Stimulated activated CD4-positive, alpha-beta T cell treated with anti-CD3 and anti-CD28 coated beads, Interleukin-4, amount 100 ng/mL, for 48 hours (primary cell): ENCODE results near the gene RHEBL1.

Experiments
- DNase-seq, 2 donors: peaks; one replicate each; pipeline ENCODE4 v3.0.0-alpha.2; 2020; ENCODE audit warnings: low read depth in 2 of 2

The RHEBL1 gene

DNA sequence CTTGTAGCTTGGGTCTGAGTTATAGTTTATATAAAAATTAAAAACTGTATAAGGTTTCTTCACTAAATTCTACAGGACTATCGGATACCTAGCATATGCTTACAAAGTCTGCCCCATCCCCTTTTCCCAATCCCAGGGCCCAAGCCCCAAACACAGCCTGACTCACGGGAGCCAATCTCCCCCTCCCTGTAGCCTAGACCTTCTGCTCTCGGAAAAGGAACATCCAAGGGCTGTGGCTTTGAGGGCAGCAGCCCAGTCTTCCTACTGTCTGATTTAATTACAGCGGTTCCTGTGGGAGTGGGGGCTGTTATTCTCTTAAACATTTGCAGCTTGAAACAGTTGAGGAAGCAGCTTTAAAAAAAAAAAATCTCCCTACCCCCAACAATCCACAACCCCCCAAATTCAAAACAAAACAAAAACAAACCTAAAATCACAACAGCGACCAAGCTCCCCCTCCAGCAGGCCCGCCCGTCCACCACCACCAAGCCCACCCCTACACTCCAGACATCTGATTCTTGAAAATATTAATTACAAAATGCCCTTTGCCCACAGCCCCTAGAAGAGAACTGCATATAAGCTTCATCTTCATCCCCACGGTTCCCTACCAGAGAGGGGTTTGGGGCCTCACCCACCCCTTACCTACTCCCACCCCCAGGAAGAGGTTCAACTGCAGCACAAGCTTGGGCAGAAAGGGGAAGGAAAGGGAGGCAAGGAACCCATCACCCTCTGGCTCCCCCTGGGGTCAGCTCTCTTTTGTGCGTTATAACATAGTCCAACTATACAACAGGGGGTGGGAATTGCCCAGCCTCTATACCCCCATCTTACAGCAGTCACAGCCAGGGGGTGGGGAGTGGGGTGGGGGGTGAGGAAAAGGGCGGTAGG lies 50.1 kb downstream of the RHEBL1 start:
- no peak for DNase-seq

DNA sequence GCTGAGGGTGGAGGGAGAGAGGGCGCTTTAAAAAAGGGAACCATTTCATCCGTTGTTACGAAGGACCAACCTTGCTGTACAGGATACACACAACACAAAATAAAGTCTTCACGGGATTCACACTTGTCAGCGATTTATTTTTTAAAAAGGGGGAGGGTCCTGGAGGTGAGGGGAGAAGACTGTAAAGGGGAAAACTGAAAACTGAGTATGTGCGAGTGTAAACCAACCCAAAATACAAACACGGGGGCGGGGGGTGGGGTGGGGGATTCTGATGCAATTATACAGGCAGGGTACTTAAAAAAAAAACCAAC lies 50.7 kb downstream of the RHEBL1 start:
- no peak for DNase-seq

GRCh38 chr12:49018261-49019119 lies 51.3 kb downstream of the RHEBL1 start, which contains the start of gene PRKAG1:
PRKAG1 (minus strand) TSS chr12:49018776; CDS start chr12:49018740, 36 bp downstream.
- DNase-seq: peak; percentile 90 to 93

DNA sequence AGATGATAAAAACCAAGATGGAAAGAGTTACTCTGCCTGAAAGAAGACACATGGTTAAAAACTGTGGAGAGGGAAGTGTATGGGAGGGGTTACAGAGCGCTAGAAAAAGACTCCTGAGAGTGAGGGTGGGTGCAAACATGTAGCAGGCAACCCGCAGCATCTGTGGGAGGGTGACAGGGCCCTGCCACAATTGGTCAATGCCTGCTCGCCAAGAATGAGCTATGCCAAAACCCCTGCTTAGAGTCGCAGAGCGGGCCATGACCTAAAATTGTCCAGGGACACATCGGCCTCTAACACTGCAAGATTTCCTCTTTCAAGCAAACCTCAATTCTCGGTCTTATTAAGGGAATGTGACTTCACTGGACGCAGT lies 51.9 kb downstream of the RHEBL1 start:
- DNase-seq: peak in 1 of 2 donors; percentile 54

DNA sequence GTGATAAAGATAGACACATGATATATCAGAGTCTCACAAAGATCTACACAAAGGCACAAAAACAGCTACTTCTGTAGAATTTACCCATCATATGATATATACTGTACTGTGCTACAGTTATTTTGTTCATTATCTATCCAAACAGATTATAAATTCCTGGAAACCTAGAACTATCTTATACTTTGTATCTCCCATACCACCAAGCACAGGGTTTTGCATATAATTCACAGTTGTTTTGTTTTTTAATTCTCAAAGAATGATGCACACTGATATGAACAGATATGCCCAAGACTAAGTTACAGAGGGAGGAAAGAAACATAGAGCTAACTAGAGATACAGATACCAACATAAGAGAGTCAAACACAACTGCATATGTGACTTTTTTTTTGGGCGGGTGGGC lies 54.6 kb downstream of the RHEBL1 start:
- no peak for DNase-seq
